HuH-7 (cell line): Measurements from ENCODE around the gene OR51D1.

Experiments used
- DNase-seq: peaks from one replicate; pipeline ENCODE4 v3.0.0; 2011; ENCODE audit warnings: low spot score

Gene OR51D1

GRCh38 chr11:4645974-4646373 is 8.7 kb downstream of the OR51D1 start:
- DNase-seq: no peak

DNA sequence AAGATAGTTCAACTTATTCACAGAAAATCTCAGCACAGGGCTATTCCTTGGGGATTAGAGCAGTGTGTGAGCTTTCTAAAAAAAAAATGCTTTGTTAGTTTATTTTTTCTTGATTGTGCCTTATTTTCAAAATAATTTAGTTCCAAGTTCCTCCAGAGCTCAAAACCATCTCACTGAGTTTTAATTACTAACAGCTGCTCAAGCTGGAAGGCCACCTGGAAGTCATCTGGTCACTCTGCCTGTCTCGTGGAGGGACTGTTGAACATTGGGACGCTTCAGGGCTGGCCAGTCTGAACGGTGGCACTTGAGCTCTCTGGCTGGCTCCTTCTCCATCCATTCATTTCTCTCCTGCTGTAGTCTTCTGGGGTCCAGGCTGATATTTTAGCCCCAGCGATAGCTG is 10.5 kb downstream of the OR51D1 start:
- no peak for DNase-seq

DNA sequence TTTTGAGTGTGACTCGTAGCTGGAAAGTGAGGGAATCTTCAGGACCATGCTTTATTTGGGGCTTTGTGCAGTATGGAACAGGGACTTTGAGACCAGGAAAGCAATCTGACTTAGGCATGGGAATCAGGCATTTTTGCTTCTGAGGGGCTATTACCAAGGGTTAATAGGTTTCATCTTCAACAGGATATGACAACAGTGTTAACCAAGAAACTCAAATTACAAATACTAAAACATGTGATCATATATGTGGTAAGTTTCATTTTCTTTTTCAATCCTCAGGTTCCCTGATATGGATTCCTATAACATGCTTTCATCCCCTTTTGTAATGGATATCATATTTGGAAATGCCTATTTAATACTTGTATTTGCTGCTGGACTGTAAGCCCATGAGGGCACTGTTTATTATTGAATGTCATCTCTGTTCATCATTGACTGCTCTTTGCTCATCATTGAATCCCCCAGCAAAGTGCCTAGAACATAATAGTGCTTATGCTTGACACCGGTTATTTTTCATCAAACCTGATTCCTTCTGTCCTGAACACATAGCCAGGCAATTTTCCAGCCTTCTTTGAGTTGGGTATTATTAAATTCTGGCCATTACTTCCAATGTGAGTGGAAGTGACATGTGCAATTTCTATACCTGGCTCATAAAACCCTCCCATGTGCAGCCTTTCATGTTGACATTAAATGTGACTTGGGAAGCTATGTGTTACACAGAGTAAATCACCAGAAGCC is 17.5 kb downstream of the OR51D1 start:
- no peak for DNase-seq

GRCh38 chr11:4658629-4659445 is 21.6 kb downstream of the OR51D1 start:
- DNase-seq: no peak

GRCh38 chr11:4662876-4663275 is 25.6 kb downstream of the OR51D1 start:
- no peak for DNase-seq

DNA sequence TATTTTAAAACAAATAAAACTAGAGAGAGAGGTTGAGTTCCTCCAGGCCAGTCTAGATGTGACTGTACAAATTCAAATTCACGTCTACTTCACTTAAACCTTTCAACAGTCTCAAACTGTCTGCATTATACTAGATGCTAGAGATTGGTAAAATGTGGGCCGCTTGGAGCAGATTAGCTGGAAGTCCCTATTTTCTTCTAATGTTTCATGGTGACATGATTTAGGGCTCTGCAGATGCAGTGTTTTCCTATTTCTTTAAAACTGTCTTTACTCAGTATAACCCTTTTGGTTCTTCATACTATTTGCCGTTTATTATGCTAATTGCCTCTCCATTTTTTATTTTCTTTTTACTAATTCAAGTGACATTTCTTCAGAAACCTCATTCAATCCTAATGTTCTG is 26.9 kb downstream of the OR51D1 start:
- no peak for DNase-seq

- DNase-seq: no peak
These were observed 27.5 kb downstream of the OR51D1 start for GRCh38 chr11:4664786-4665185.

DNA sequence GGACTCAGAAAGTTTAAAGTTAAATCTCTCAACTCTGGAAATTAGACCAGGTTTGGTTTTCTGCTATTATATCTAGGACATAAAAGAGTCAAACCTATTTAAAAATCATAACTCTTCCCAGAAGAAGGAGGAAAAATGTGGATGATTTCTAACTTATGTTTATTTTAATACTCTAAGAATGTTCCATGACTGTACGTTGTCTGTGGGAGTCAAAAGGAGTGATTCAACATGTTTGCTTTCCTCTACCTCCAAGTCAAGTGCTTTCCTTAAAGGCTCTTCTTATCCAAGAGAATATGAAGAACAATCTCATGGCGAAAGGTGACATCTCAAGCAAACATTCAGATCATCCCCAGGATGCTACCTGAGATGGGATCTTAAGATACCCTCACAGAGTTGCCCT is 28.1 kb downstream of the OR51D1 start:
- no peak for DNase-seq

- DNase-seq: no peak
These were observed 34.5 kb downstream of the OR51D1 start for GRCh38 chr11:4671741-4672140.

- DNase-seq: no peak
These were observed 35.2 kb downstream of the OR51D1 start for GRCh38 chr11:4672470-4672869.

DNA sequence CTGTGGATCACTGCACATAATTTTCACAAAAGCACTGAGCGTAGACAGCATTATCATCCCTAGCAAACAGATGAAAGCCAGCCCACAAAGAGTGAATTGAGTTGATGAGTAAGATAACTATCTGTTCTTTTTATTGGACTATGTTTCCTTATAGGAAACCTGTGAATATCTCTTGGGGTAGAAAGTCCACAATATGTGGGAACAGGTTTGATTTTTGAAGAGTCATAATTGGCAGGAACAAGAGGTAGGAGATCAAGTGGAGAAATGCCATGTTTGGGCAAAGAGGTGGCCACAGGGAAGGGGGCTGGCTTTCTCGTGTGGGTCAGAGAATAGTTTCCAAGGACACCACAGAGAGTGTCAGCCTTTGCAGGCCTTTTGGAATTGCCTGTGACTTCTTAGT is 36.5 kb downstream of the OR51D1 start:
- DNase-seq: no peak

GRCh38 chr11:4677948-4678347 is 40.7 kb downstream of the OR51D1 start:
- DNase-seq: no peak

DNA sequence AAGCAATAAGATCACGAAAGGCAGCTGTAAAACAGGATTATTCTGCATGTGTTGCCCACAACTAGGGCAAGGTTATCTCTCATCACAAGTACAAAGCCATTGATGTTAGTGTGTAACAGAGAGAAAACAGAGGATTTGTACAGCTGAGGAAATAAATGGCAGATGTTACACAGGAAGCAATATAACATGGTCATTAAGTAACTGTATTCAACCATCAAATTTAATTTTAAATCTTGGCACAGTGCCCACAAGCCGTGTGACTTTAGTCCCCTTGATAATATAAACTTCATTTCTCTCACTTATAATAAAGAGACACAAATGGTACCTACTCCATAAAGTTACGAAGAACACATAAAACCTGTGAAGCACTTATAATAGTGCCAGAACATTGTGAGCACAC is 43.1 kb downstream of the OR51D1 start:
- no peak for DNase-seq

DNA sequence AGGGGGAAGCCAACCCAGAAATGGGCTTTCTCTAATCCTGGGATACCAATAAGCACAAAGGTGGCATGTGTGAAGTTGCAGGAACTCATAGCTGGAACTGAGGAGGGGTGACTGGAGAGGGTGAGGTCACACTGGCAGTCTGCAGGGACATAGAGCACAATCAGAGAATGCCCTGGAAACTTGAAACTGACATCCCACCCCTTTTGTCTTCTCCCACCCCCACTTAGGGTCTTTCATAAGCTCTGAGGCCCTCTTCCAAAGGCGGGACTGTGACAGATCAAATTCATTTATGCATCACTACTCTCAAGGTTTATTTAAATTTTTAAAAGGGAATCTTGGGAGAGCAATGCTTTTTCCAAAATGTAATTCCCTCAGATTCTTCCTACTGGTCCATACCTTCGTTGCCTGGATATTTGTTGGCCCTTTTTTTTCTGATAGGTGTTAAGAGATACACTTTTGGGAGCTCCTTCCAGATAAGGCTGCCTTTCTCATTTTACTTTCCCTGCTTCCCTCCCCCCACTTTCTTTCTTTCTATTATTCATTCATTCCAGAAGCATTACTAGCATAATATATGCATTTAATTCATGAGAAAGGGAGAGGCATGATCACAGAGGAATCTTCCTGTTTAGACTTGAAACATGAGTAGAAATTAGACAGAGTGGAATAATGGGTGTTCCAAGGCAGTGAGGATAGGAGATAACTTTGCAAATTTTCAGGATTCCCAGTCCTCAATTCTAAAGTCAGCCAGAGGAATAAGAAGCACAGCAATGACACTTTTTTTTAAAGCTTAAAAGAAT is 45.5 kb downstream of the OR51D1 start:
- DNase-seq: no peak

DNA sequence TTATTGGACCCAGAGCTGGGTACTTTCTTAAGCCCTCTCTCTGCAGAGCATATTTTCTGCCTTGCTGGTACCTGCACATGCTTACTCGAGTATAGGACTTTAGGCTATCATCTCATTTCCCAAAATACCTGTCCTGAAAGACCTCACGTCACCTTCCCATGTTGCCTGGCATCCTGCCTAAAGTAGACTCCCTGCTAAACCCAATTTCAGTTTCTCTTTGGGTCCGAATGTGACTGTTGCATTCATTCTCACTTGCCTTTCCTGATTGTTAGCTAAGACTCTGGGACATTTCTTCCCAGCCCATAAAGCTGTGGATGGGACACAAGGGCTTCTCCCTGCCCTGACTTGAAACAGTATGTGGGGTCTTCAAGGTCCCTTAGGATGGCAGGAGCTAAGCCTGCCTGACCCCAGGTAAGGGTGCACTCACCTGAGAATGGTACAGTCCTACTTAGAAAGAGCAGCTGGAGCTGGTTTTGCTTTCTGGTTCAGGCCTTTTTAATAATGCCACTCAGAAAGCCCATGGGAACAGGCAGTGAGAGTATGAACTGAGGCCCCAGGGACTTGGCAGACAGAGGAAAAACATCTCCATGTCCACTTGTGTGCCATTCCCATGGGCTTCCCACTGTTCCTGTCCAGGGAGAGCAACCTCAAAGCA is 47.5 kb downstream of the OR51D1 start:
- DNase-seq: no peak
